ENCODE measurements around the gene TAS1R2. TPM values are rescaled to one million over a fixed set of nuclear protein-coding genes. Genes with fewer than 3 reads are reported as not detected.

Gene TAS1R2
- total and polyA plus RNA-seq, 2 of the 4 experiments (the other 2 are of a cell fraction) = not detected

- H3K79me1 ChIP-seq (ENCODE audit: low read depth in 1 of 2, low read length in 2 of 2) = no peaks in the 10 kb centered on the region
- no TSS peak for BruUV-seq (replicated peaks)
These were observed 28.9 kb downstream of the TAS1R2 start for GRCh38 chr1:18830596-18830995.

More at GRCh38 chr1:18830596-18830995, 28.9 kb downstream of the TAS1R2 start:
- H2BK120ac ChIP-seq (ENCODE audit: low read depth, low read length) = no peak overlapping the region
- POLR2A ChIA-PET (ENCODE audit: unreplicated experiment) = interaction anchor here (0.6 kb wide), 1 partner anchor 35 kb away, joined by 4 read pairs; no protein-coding TSS in a partner anchor
- intact Hi-C loops (cut with micrococcal nuclease) = no loop called here
- no peak overlapping the region for H3K27ac ChIP-seq (ENCODE audit: insufficient read depth, low read length)
- no peaks in the 10 kb centered on the region for H4K20me1 ChIP-seq (ENCODE audit: insufficient read depth, low read length)
- no peaks in the 10 kb centered on the region for H3K4me1 ChIP-seq (ENCODE audit: control insufficient read depth, insufficient read depth, low read length)
- H2BK5ac ChIP-seq (ENCODE audit: low read depth, low read length, poor library complexity, severe bottlenecking) = no peak overlapping the region
- no peak overlapping the region for H2AFZ ChIP-seq (replicated peaks; ENCODE audit: low read length, poor library complexity)
- dilution Hi-C loops (cut with HindIII; ENCODE audit: low sequenced_read_pairs, unreplicated experiment) = no loop called here
- no peak overlapping the region for H2AK9ac ChIP-seq (replicated peaks; ENCODE audit: low read depth, low read length, poor library complexity)
- no peak overlapping the region for H2AK5ac ChIP-seq (ENCODE audit: low read depth, low read length)
- H3K4me3 ChIP-seq (ENCODE audit: insufficient read depth, low read depth, low read length) = no peak overlapping the region
- H4K5ac ChIP-seq (ENCODE audit: low read depth, low read length) = no peak overlapping the region
- no peaks in the 10 kb centered on the region; the same call in 1 of the 2 replicates for H3K9me3 ChIP-seq (ENCODE audit: control insufficient read depth, insufficient read depth, low read length)
- no peaks in the 10 kb centered on the region for H3K9me1 ChIP-seq (ENCODE audit: insufficient read depth, low read length)
- ATAC-seq (ENCODE audit: low read depth) = no peak
- H3K14ac ChIP-seq (replicated peaks; ENCODE audit: low read depth, low read length) = no peak overlapping the region
- no peak overlapping the region for H2BK15ac ChIP-seq (ENCODE audit: low read depth, low read length)
- H3K4ac ChIP-seq (ENCODE audit: low read depth, low read length) = no peak overlapping the region
- H3K36me3 ChIP-seq (ENCODE audit: control insufficient read depth, insufficient read depth, low read length) = no peaks in the 10 kb centered on the region
- H3K27me3 ChIP-seq (ENCODE audit: control insufficient read depth, insufficient read depth, low read length) = peaks cover 2% of the 10 kb centered on the region; the same call in 1 of the 2 replicates
- in situ Hi-C loops (cut with MboI; ENCODE audit: low sequenced_read_pairs) = no loop called here
- no peak for DNase-seq
- H2BK20ac ChIP-seq (ENCODE audit: low read depth, low read length) = no peak overlapping the region
- H4K91ac ChIP-seq (ENCODE audit: insufficient read depth, low read depth, low read length) = no peak overlapping the region
- no peak overlapping the region for H3K23ac ChIP-seq (ENCODE audit: low read depth, low read length)
- 38% methylated on average over 5 of the region's 12 CpGs; no CpG with 5 or more reads in 1 of the 2 experiments for whole genome bisulfite sequencing, 2 experiments (ENCODE audit: extremely low coverage in 2 of 2, insufficient read length in 1 of 2)
- no peak overlapping the region for H4K8ac ChIP-seq (ENCODE audit: low read depth in 2 of 2, low read length in 2 of 2)
- no peak overlapping the region for H3K9ac ChIP-seq (ENCODE audit: low read depth, low read length)
- TF ChIP-seq BHLHE40 (IDR thresholded peaks at IDR 0.05; ENCODE audit: low read depth, low read length) (no peak), RAD21 (IDR thresholded peaks at IDR 0.05; ENCODE audit: low read length) (no peak), MAZ (IDR thresholded peaks at IDR 0.05; ENCODE audit: borderline replicate concordance, low read depth, low read length) (no peak), MXI1 (IDR thresholded peaks at IDR 0.05; ENCODE audit: borderline replicate concordance, low read depth, low read length) (no peak), FOS (IDR thresholded peaks at IDR 0.05; ENCODE audit: low read depth, low read length) (no peak), RCOR1 (IDR thresholded peaks at IDR 0.05; ENCODE audit: insufficient replicate concordance, low read length) (no peak), SMC3 (IDR thresholded peaks at IDR 0.05; ENCODE audit: low read depth, low read length) (no peak), CEBPB (IDR thresholded peaks at IDR 0.05; ENCODE audit: low read depth, low read length) (no peak), CHD1 (IDR thresholded peaks at IDR 0.05; ENCODE audit: low read depth, low read length) (no peak)
- TF ChIP-seq, protein P1, sequence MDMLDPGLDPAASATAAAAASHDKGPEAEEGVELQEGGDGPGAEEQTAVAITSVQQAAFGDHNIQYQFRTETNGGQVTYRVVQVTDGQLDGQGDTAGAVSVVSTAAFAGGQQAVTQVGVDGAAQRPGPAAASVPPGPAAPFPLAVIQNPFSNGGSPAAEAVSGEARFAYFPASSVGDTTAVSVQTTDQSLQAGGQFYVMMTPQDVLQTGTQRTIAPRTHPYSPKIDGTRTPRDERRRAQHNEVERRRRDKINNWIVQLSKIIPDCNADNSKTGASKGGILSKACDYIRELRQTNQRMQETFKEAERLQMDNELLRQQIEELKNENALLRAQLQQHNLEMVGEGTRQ (IDR thresholded peaks at IDR 0.05; ENCODE audit: low read depth, low read length) = no peak
- TF ChIP-seq, protein P2, sequence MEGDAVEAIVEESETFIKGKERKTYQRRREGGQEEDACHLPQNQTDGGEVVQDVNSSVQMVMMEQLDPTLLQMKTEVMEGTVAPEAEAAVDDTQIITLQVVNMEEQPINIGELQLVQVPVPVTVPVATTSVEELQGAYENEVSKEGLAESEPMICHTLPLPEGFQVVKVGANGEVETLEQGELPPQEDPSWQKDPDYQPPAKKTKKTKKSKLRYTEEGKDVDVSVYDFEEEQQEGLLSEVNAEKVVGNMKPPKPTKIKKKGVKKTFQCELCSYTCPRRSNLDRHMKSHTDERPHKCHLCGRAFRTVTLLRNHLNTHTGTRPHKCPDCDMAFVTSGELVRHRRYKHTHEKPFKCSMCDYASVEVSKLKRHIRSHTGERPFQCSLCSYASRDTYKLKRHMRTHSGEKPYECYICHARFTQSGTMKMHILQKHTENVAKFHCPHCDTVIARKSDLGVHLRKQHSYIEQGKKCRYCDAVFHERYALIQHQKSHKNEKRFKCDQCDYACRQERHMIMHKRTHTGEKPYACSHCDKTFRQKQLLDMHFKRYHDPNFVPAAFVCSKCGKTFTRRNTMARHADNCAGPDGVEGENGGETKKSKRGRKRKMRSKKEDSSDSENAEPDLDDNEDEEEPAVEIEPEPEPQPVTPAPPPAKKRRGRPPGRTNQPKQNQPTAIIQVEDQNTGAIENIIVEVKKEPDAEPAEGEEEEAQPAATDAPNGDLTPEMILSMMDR (conservative IDR thresholded peaks at IDR 0.05; ENCODE audit: low read depth, low read length) = no peak
- H3K56ac ChIP-seq (ENCODE audit: extremely low read depth, insufficient read depth, low read length) = no peak overlapping the region
- H3K18ac ChIP-seq (ENCODE audit: low read depth, low read length) = no peak overlapping the region
- no peak overlapping the region for H3K4me2 ChIP-seq (ENCODE audit: low read depth, low read length)
- CTCF ChIA-PET = interaction anchor here (0.6 kb wide), 1 partner anchor 247 kb away, joined by 3 read pairs; no protein-coding TSS in a partner anchor
